BE2C (cell line): ENCODE measurements around the gene FGF14.

Experiments
- DNase-seq: peaks from one replicate; pipeline ENCODE4 v3.0.0-alpha.2; 2020
- H3K27me3 ChIP-seq: fragments of 250-450 bp; sonication (Bioruptor Pico); 2 replicates; pipeline ENCODE4 v1.5.1; 2020; ENCODE audit warnings: mild to moderate bottlenecking
- H3K36me3 ChIP-seq: fragments of 250-450 bp; sonication (Bioruptor Pico); 2 replicates; pipeline ENCODE4 v1.5.1; 2020; ENCODE audit warnings: mild to moderate bottlenecking
- H3K4me1 ChIP-seq: fragments of 250-450 bp; sonication (Bioruptor Pico); 2 replicates; pipeline ENCODE4 v1.5.1; 2020
- H3K4me3 ChIP-seq: 2 replicates; pipeline ENCODE4 v1.5.1; 2011; ENCODE audit warnings: low read depth, low read length
- H3K9me3 ChIP-seq: fragments of 250-450 bp; sonication (Bioruptor Pico); 2 replicates; pipeline ENCODE4 v1.5.1; 2020
- TF ChIP-seq, protein P1 (sequence below): IDR thresholded peaks from 2 replicates; pipeline ENCODE4 v1.5.1; 2012; ENCODE audit warnings: mild to moderate bottlenecking, low read depth, low read length

FGF14 gene

DNA sequence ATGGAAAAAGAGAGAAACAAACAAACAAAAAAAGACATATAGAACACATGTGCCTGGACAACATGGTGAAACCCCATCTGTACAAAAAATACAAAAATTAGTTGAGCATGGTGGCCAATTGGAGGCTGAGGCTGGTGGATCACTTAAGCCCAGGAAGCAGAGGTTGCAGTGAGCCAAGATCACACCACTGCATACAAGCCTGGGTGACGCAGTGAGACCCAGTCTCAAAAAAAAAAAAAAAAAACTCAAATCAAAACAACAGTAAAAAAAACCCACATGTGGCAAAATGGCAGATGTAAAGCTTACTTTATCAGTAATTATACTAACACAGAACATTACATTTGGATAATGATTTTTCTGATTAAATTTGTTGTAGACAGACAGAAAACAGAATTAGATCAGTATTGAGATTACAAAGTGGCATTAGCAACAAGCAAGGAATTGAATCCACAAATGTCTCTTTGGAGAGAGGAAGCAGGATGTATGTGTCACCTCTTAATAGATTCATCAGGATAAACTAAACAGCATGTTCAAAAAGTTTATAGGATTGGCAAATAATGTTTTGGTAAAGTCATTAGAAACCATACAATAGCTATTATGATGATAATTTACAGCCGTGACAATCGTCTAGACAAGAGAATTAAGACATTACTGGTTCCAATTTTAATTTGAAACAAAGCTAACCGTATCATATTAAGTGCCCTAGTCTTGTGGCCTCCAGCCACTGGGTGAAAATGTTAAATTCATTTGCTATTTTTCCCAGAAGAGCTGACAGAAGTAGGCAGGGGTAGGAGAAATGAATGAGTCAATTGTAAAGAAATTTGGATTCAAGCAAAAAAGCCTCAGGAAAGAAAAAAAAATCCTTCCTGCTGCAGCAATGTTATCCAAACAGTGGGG is 206.0 kb downstream of the FGF14 start:
- no peaks in the 10 kb centered on the region for H3K9me3 ChIP-seq
- DNase-seq, result peak; percentile 70
- TF ChIP-seq, protein P1, sequence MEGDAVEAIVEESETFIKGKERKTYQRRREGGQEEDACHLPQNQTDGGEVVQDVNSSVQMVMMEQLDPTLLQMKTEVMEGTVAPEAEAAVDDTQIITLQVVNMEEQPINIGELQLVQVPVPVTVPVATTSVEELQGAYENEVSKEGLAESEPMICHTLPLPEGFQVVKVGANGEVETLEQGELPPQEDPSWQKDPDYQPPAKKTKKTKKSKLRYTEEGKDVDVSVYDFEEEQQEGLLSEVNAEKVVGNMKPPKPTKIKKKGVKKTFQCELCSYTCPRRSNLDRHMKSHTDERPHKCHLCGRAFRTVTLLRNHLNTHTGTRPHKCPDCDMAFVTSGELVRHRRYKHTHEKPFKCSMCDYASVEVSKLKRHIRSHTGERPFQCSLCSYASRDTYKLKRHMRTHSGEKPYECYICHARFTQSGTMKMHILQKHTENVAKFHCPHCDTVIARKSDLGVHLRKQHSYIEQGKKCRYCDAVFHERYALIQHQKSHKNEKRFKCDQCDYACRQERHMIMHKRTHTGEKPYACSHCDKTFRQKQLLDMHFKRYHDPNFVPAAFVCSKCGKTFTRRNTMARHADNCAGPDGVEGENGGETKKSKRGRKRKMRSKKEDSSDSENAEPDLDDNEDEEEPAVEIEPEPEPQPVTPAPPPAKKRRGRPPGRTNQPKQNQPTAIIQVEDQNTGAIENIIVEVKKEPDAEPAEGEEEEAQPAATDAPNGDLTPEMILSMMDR, result no peak
- H3K4me3 ChIP-seq, result no peak overlapping the region
- H3K4me1 ChIP-seq, result peaks cover 26% of the 10 kb centered on the region
- H3K27me3 ChIP-seq, result no peaks in the 10 kb centered on the region
- H3K36me3 ChIP-seq, result no peaks in the 10 kb centered on the region; the same call in 1 of the 2 replicates

DNA sequence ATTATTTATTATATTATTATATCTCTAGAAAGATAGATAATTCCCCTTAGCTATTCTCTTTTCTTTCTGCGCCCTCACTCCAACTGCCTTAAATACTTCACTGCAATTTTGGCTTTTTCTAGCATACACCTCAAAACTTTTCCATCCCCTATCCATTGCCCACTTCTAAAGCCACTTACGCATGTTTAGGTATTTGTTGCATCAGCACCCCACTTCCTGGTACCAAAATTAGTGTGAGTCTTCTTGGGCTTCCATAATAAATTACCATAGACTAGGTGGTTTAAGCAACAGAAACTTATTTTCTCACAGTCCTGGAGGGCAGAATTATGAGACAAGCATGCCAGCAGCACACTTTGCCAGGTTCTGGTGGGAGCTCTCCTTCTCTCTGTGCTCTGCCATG is 209.0 kb downstream of the FGF14 start:
- H3K4me3 ChIP-seq, result no peak overlapping the region
- no peaks in the 10 kb centered on the region for H3K9me3 ChIP-seq
- no peaks in the 10 kb centered on the region; the same call in 1 of the 2 replicates for H3K36me3 ChIP-seq
- TF ChIP-seq, protein P1, result no peak
- no peaks in the 10 kb centered on the region for H3K27me3 ChIP-seq
- peaks cover 17% of the 10 kb centered on the region for H3K4me1 ChIP-seq
- no peak for DNase-seq

DNA sequence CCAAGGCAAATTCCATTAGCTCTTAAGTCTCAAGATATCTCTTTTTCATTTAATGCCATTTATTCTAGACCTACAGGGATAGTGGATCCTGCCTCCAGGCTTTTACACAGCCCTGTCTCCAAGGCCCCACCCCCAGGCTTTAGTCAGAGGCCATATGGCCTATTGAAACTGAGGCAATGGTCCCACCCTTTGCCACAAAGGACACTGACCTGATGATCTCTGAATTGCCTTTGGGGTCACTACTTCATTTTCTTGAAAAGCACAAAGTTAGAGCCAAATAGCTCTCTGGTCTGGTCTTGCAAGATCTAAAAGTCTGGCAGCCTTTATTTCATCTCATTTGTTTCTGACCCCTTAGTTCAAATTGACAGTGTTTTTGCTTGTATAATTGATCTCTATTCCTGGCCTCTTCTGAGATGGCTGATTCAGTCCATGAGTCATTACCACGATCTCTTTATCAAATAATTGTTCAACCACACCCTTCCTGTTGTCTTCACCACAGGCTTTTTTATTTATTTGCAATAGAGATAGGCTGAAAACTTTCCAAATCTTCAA is 209.8 kb downstream of the FGF14 start:
- Histone ChIP-seq H3K36me3 (no peaks in the 10 kb centered on the region; the same call in 1 of the 2 replicates), H3K27me3 (no peaks in the 10 kb centered on the region), H3K4me1 (peaks cover 23% of the 10 kb centered on the region), H3K4me3 (no peak overlapping the region), H3K9me3 (no peaks in the 10 kb centered on the region)
- TF ChIP-seq, protein P1, result no peak
- DNase-seq, result peak; percentile 26

DNA sequence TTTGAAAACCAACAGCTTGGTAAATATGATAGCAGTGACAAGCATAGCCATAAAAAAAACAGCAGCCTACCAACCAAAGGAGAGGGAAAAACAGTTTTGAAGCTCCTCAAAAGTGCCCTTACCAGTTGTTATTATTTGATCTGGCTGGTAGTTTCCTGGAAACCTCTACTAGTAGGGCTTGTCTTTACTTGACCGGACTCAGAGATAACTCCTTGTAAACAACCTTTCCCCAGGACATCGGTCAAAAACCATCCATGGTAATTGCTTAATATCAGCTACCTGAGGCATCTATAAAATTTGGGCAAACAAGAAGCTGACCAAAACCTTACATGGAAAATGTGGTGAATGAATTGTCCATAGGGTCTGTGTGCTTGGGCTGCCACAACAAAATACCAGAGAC is 210.9 kb downstream of the FGF14 start:
- Histone ChIP-seq H3K36me3 (no peaks in the 10 kb centered on the region; the same call in 1 of the 2 replicates), H3K4me3 (no peak overlapping the region), H3K4me1 (peaks cover 19% of the 10 kb centered on the region), H3K9me3 (no peaks in the 10 kb centered on the region), H3K27me3 (no peaks in the 10 kb centered on the region)
- DNase-seq, result no peak
- TF ChIP-seq, protein P1, result no peak

DNA sequence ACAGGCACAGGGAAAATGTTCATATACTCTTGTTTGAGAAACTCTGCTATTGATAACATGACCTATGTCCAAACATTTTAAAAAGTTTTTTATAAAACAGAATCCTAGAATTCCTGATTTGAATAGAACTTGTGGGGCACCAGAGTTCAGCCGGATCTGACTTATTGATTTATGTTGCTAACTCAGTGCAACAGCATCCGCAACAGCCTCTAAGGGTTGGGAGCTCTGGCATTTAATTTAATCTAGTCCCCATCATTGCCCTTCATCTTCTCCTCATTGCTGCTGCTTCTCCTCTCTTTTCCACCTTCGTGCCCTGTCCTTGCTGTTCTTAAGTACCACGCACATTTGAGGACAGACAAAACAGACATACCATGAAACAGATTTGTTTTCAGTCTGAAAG is 214.5 kb downstream of the FGF14 start:
- Histone ChIP-seq H3K36me3 (no peaks in the 10 kb centered on the region), H3K27me3 (no peaks in the 10 kb centered on the region), H3K9me3 (no peaks in the 10 kb centered on the region), H3K4me3 (no peak overlapping the region), H3K4me1 (peaks cover 25% of the 10 kb centered on the region)
- DNase-seq, result no peak
- TF ChIP-seq, protein P1, result no peak
